Uterus (tissue), 4 donors: ENCODE results near the gene CBLB. TPM values are rescaled to one million over a fixed set of nuclear protein-coding genes. Genes with fewer than 3 reads are reported as not detected.

Source experiments
- DNase-seq, 2 donors: peaks; one replicate each; pipeline ENCODE4 v3.0.0-alpha.2; 2019 to 2020
- H3K27ac ChIP-seq, 2 donors: fragments of 200-600 bp; sonication (generic); 1 replicate in 1 of 2; 2 replicates in 1 of 2; pipeline ENCODE4 v1.5.1; 2016 to 2018
- H3K27me3 ChIP-seq, 2 donors: fragments of 200-600 bp; sonication (generic); one replicate each; pipeline ENCODE4 v1.5.1; 2018 to 2019; ENCODE audit warnings: control low read depth in 1 of 2
- H3K36me3 ChIP-seq, 2 donors: fragments of 200-600 bp; sonication (generic); one replicate each; pipeline ENCODE4 v1.5.1; 2019; ENCODE audit warnings: control low read depth in 1 of 2
- H3K4me1 ChIP-seq, 2 donors: fragments of 200-600 bp; sonication (generic); one replicate each; pipeline ENCODE4 v1.5.1; 2018 to 2019; ENCODE audit warnings: control low read depth in 1 of 2
- H3K4me3 ChIP-seq, 2 donors: fragments of 200-600 bp; sonication (generic); 1 replicate in 1 of 2; 2 replicates in 1 of 2; pipeline ENCODE4 v1.5.1; 2018 to 2019; ENCODE audit warnings: mild to moderate bottlenecking in 1 of 2
- H3K9me3 ChIP-seq, 2 donors: fragments of 200-600 bp; sonication (generic); one replicate each; pipeline ENCODE4 v1.5.1; 2019; ENCODE audit warnings: control low read depth in 1 of 2
- CTCF ChIP-seq, 4 experiments: fragments of 200-600 bp in 2 of 4; fragments of 450-650 bp in 2 of 4; sonication (generic) in 2 of 4; IDR thresholded peaks; one replicate each; pipeline ENCODE4 v1.5.1; 2016 to 2019; ENCODE audit warnings: antibody characterized with exemption in 4 of 4, mild to moderate bottlenecking in 2 of 4, moderate library complexity in 1 of 4
- POLR2A ChIP-seq, 2 donors: fragments of 450-650 bp; IDR thresholded peaks; one replicate each; pipeline ENCODE4 v1.6.1; 2016; ENCODE audit warnings: antibody characterized with exemption in 2 of 2, mild to moderate bottlenecking in 1 of 2, moderate library complexity in 1 of 2
- intact Hi-C: fragments of 100-400 bp; cut with DNase I; formaldehyde crosslinking; loops from one replicate; pipeline ENCODE4 v1.15.1; 2023; ENCODE audit warnings: low total_unique reads
- total RNA-seq, 4 donors: library from RNA; depleted of rRNA in 3 of 4; stranded (reverse); fragments of >200 nt in 3 of 4; gene quantifications; one replicate each; pipeline versions ENCODE4 v1.1.0 to v1.2.4, GENCODE V29; 2014 to 2023
- donor health status: DM: yes; HTN: yes; CAD: no.

The CBLB gene
- total RNA-seq, 4 donors from 2014 or later: 26.1 to 86.2 (median 44.5) TPM

- Histone ChIP-seq H3K4me1 (no peaks in the 10 kb centered on the region), H3K27ac (no peak overlapping the region), H3K27me3 (no peaks in the 10 kb centered on the region), H3K36me3 (no peaks in the 10 kb centered on the region), H3K4me3 (no peak overlapping the region), H3K9me3 (no peaks in the 10 kb centered on the region)
- TF ChIP-seq CTCF (IDR thresholded peaks at IDR 0.05): no peak
- no peak for TF ChIP-seq POLR2A (IDR thresholded peaks at IDR 0.05)
- intact Hi-C loops: no loop called here
- DNase-seq: no peak
Observed at GRCh38 chr3:105885256-105885655, 16.4 kb upstream of the CBLB start.

DNA sequence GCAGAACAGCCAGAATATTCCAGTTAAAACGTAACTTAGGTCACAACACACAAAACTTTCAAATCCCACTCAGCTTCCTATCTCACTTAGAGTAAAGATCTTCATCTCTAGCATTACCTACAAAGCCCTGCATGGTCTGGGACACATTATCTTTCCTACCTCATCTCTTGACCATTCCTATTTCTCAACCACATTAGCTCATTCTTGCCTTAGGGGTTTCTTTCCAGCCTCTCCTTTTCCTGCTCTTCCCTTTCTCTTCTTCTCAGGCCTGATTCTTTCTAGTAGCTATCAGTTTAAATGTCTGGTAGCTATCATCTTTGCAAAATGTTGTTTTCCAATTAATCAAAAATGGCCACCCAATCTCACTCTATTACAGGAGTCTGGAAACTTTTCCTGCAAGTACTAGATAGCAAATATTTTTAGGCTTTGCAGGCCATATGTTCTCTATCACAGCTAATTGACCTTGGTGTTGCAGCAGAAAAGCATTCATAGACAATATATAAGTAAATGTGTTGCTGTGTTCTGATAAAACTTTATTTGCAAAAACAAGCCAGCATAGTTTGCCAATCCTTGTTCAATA lies 15.1 kb upstream of the CBLB start:
- no peaks in the 10 kb centered on the region for H3K27me3 ChIP-seq
- H3K27ac ChIP-seq: no peak overlapping the region
- intact Hi-C loops: no loop called here
- H3K36me3 ChIP-seq: no peaks in the 10 kb centered on the region
- H3K9me3 ChIP-seq: no peaks in the 10 kb centered on the region
- no peaks in the 10 kb centered on the region for H3K4me1 ChIP-seq
- TF ChIP-seq POLR2A (IDR thresholded peaks at IDR 0.05) (no peak), CTCF (IDR thresholded peaks at IDR 0.05) (no peak)
- no peak for DNase-seq
- no peak overlapping the region for H3K4me3 ChIP-seq

GRCh38 chr3:105880681-105881290 lies 12.0 kb upstream of the CBLB start:
- no peaks in the 10 kb centered on the region for H3K27me3 ChIP-seq
- H3K4me3 ChIP-seq: no peak overlapping the region
- H3K36me3 ChIP-seq: no peaks in the 10 kb centered on the region
- TF ChIP-seq CTCF (IDR thresholded peaks at IDR 0.05): no peak
- no peak for TF ChIP-seq POLR2A (IDR thresholded peaks at IDR 0.05)
- no peak for DNase-seq
- no peaks in the 10 kb centered on the region for H3K9me3 ChIP-seq
- peak overlapping the region; percentile 16 to 53 for H3K27ac ChIP-seq
- no peaks in the 10 kb centered on the region for H3K4me1 ChIP-seq
- intact Hi-C loops: no loop called here

- H3K4me3 ChIP-seq: no peak overlapping the region
- H3K36me3 ChIP-seq: no peaks in the 10 kb centered on the region
- no peak for TF ChIP-seq CTCF (IDR thresholded peaks at IDR 0.05)
- no peak for TF ChIP-seq POLR2A (IDR thresholded peaks at IDR 0.05)
- intact Hi-C loops: no loop called here
- no peaks in the 10 kb centered on the region for H3K9me3 ChIP-seq
- H3K27me3 ChIP-seq: no peaks in the 10 kb centered on the region
- no peaks in the 10 kb centered on the region for H3K4me1 ChIP-seq
- H3K27ac ChIP-seq: peak overlapping the region; percentile 5 to 22
- no peak for DNase-seq
Observed at GRCh38 chr3:105878061-105878460, 9.2 kb upstream of the CBLB start.

DNA sequence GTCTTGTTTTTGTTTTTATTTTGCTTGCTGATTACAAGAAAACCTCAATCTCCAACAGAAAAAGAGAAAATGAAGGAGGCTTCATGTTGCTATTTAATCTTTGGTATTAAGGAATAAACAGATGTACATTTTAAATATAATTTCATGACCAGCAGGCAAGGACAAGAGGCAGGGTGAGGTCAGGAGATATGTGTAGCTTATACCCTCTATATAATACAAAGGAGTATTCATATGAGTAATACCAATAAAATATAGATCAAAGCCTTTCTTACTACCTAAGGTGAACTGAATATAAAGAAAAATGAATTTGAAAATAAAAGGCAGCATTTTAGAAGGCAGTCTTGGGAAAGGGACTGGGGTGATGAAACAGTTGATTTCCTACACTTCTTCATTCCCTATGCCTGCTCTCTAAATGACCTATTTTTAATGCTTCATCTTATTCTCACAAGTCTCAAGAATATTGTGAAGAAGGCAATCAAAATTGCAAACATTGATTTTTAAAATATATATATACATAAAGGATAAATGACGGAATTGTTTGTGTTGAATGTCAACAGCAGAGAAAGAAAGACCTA lies 8.6 kb upstream of the CBLB start:
- no peaks in the 10 kb centered on the region for H3K4me1 ChIP-seq
- H3K27me3 ChIP-seq: no peaks in the 10 kb centered on the region
- DNase-seq: no peak
- H3K4me3 ChIP-seq: no peak overlapping the region
- H3K36me3 ChIP-seq: no peaks in the 10 kb centered on the region
- no peaks in the 10 kb centered on the region for H3K9me3 ChIP-seq
- intact Hi-C loops: no loop called here
- peak overlapping the region; percentile 5 to 22 for H3K27ac ChIP-seq
- TF ChIP-seq CTCF (IDR thresholded peaks at IDR 0.05): no peak
- TF ChIP-seq POLR2A (IDR thresholded peaks at IDR 0.05): no peak
